Cortex of kidney (tissue), 1 donor: ENCODE results near the gene TMEM54.

Source experiments
- DNase-seq: peaks from one replicate; lab custom pipeline; 2025; lab: John Stamatoyannopoulos, UW

TMEM54 gene

DNA sequence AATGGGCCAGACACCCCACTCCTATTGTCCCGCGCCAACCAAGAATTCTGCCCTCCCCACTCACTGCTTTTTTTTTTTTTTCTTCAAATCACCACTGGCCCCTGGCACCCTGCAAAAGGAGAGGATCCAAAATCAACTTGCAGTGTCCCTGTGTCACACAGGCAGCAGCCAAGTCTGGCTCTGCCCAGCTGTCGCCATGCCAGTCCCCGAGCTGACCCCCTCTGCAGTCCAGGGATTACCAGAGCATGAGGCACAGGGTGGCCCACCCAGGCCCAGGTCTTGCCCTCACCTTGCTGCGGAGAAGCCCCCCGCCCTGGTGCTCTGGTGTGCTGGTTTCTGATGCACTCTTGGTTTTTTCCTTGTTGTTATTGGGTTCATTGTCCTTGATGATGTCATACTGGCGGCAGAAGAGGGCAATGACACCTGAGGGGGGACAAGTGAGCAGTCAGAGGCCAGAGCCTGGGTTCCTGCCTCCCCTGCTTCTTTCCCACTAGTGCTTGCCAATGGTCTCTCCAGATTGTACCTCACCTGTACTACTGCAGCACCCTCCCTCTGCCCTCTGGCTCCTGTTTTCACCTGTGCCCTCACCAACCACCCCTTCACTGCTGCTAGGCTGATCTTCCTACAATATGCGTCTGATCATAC lies 36.7 kb downstream of the TMEM54 start:
- DNase-seq: no peak

GRCh38 chr1:32863881-32864245 lies 37.3 kb downstream of the TMEM54 start:
- no peak for DNase-seq

DNA sequence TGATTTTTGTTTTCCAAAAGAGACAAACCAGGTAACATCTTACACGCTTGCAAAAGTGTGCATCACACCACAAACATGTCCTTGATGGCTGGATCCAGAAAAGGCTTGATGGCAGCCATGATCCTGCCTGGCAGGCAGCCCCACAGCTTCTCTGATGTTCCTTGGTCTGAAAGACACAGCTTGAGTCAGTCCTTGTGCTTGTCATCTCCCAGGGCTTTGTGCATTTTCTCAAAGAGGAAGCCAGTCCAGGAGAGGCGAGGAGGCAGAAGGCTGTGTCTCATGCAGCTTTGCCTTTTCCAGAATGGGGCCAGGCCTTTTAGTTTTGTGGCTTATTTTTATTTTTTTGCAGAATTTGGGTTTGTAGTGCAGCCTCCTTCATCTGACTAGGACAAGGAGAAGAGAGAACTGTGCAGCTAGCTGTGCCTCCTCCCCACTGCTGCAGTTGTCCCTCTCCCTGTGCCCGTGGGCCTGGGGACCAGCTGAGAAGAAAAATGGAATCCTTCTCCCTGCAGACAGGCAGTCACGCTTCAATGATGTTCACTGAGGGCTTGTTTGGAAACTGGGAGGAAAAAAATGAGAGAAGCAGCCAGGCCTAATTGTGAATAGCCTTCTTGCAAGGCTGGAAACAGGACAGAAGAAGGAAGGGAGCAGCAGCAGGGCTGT lies 37.8 kb downstream of the TMEM54 start:
- no peak for DNase-seq

GRCh38 chr1:32861904-32862695 lies 39.1 kb downstream of the TMEM54 start:
- no peak for DNase-seq

DNA sequence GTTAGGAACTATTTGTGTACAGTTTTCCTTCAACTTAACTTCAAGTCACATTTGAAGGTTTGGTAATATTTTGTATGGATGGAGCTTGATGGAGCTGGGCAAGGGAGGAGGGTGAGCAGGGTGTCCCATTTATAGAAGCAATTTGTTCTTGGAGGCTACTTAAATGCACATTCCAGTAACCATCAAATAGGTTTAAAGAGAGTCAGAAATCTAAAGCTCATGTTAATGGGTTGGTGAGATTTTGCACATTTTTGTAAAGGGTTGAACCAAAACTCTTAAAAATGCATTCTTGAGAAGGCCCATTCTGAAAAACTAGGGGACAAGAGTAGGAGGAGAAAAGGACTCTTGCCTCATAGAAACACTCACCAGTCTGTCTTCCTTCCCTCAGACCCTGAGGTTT lies 40.6 kb downstream of the TMEM54 start:
- DNase-seq: no peak

DNA sequence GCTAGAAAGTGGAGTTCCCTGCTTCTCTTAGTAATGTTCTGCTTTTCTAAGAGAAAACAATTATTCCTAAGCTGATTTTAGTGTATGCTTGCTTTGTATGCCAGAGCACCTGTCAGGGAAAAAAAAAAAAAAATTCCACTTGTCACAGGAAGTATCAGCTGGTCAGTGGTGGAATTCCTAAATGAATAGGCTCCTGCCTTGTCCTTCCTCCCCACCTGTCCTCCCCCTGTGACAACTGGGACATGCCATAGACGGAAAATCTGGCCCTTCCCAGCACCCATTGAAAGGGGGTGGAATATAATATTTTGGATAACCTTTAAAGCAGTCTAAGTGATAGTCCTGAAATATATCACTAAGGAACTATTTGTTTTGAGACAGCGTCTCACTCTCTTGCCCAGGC lies 41.3 kb downstream of the TMEM54 start:
- DNase-seq: no peak

DNA sequence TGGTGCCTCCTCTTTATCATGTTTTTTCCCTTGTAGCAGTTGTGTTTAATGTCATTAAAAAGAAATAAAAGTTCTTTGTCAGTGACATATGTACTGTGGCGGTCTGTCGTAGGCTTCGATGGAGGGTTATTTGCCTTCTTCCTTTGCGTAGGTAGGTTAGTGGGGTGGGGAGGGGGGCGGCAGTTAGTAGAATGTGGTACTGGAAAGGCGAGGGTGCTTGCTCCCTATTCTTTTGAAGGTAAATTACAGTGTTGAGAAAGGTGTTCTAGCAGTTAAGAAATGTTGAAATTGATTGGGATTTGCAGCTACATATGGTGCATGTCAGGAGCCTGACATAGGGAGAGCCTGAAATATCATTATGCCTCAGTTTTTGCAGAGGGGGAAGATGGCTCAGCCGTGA lies 42.4 kb downstream of the TMEM54 start:
- DNase-seq: no peak

GRCh38 chr1:32858136-32858535 lies 43.1 kb downstream of the TMEM54 start:
- no peak for DNase-seq

DNA sequence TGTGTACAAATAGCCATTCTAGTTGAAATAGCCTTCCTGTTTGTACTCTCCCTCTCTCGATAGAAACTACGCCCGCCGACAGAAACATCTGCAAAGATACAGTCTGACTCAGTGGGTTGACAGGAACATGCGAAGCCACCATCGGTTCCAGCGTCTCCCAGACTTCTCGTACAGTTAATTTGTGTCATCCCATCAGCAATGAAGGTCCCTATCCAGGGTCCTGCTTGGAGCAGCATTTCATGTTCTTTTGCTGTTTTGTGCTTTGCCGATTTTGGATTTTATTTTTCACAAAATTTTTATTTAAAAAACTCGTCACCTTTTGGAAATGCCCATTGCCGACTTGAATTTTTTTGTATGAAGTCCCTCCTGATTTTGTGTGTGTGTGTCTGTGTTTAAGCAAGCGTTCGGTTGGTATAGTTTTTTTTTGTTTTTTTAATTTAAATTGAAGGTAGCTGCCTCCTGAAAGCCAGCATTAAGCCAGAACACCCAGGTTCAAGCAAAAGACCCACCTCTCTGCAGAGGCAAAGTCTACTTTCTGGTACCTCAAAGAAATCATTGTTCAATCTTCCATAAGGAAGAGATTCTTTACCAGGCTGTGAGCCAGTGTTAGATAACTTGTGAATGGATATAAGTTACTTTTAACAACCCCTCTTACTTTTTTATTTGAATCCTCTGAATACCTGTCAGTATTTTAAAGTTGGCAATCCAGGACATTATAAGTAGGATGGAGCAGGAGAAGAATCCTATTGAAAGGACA lies 45.1 kb downstream of the TMEM54 start:
- no peak for DNase-seq

GRCh38 chr1:32848354-32849063 lies 52.7 kb downstream of the TMEM54 start:
- no peak for DNase-seq
